ENCODE measurements around the gene SH3PXD2B. TPM values are rescaled to one million over a fixed set of nuclear protein-coding genes. Genes with fewer than 3 reads are reported as not detected.
"Not testable (repeated sequence)": the region's sequence is repeated elsewhere in the genome, so short reads cannot be mapped to it uniquely, and the experiment has no call there.

SH3PXD2B gene
- total RNA-seq, 1 experiment from 2014 or later: 12.9 TPM

DNA sequence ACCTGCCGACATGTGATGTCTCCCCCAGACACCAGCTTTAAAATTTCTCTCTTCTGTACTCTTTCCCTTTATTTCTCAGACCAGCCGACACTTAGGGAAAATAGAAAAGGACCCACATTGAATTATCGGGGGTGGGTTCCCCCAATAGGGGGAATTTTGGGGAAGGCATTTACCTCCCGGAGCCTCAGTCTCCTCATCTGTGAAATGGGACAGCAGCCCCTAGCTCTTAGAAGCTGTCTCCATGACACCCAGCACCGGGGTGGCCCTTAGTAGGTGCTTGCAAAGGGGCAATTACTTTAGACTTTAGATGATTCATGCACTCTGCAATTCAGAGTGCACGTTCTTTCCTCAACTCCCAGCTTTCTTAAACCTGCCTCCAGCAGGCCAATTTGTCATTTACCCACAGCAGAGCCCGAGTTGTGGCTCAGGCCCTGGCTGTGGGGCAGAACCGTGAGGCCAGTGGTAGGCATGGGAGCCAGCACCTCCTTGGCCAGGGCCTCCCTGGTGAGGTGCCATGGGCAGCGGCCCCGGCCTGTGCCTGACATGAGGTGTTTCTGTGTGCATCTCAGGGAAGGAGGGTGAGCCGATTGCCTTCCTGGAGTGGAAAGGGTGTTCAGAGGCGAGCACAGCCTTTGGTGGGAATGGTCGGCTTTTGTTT lies 51.7 kb downstream of the SH3PXD2B start:
- H3K27ac Mint-ChIP-seq (ENCODE audit: unreplicated experiment): no peak overlapping the region
- no peaks in the 10 kb centered on the region for H3K27me3 ChIP-seq (replicated peaks; ENCODE audit: control insufficient read depth, insufficient read depth, low read length)
- intact Hi-C loops (cut with micrococcal nuclease; ENCODE audit: unreplicated experiment): no loop called here
- BruUV-seq (replicated peaks): no TSS peak
- H3K36me3 Mint-ChIP-seq (ENCODE audit: insufficient read depth, unreplicated experiment): peaks cover 9% of the 10 kb centered on the region
- no peak overlapping the region for H3K4me3 ChIP-seq (ENCODE audit: low read depth, low read length)
- no peaks in the 10 kb centered on the region for H3K4me1 Mint-ChIP-seq (ENCODE audit: low read depth, unreplicated experiment)
- H3K36me3 ChIP-seq (ENCODE audit: control insufficient read depth, insufficient read depth, low read length): peaks cover 2% of the 10 kb centered on the region; the same call in 1 of the 2 replicates
- ChIA-PET POLR2A (no interaction called here), CTCF (no interaction called here)
- H3K9me3 Mint-ChIP-seq (ENCODE audit: unreplicated experiment): peaks cover 15% of the 10 kb centered on the region
- H3K4me3 Mint-ChIP-seq (ENCODE audit: unreplicated experiment): no peak overlapping the region
- TF ChIP-seq, protein P1, sequence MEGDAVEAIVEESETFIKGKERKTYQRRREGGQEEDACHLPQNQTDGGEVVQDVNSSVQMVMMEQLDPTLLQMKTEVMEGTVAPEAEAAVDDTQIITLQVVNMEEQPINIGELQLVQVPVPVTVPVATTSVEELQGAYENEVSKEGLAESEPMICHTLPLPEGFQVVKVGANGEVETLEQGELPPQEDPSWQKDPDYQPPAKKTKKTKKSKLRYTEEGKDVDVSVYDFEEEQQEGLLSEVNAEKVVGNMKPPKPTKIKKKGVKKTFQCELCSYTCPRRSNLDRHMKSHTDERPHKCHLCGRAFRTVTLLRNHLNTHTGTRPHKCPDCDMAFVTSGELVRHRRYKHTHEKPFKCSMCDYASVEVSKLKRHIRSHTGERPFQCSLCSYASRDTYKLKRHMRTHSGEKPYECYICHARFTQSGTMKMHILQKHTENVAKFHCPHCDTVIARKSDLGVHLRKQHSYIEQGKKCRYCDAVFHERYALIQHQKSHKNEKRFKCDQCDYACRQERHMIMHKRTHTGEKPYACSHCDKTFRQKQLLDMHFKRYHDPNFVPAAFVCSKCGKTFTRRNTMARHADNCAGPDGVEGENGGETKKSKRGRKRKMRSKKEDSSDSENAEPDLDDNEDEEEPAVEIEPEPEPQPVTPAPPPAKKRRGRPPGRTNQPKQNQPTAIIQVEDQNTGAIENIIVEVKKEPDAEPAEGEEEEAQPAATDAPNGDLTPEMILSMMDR (IDR thresholded peaks at IDR 0.05; ENCODE audit: insufficient read depth in 1 of 2, low read depth in 1 of 2, low read length in 1 of 2, severe bottlenecking in 1 of 2, unreplicated experiment in 1 of 2): no peak
- no peak for DNase-seq
- H3K27me3 Mint-ChIP-seq (ENCODE audit: insufficient read depth, unreplicated experiment): no peaks in the 10 kb centered on the region
- no peaks in the 10 kb centered on the region for H3K4me1 ChIP-seq
- H3K9me3 ChIP-seq: no peaks in the 10 kb centered on the region

DNA sequence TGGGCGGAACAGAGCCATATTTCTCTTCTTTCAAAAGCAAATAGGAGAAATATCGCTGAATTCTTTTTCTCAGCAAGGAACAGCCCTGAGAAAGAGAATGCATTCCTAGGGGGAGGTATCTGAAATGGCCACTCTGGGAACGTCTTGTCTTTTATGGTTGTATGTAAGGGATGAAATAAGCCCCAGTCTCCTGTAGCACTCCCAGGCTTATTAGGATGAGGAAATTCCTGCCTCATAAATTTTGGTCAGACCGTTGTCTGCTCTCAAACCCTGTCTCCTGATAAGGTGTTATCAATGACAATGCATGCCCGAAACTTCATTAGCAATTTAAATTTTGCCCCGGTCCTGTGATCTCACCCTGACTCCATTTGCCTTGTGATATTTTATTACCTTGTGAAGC lies 52.3 kb downstream of the SH3PXD2B start:
- H3K27ac Mint-ChIP-seq (ENCODE audit: unreplicated experiment); H3K4me3 Mint-ChIP-seq (ENCODE audit: unreplicated experiment); H3K9me3 ChIP-seq; H3K27me3 ChIP-seq (replicated peaks; ENCODE audit: control insufficient read depth, insufficient read depth, low read length); BruUV-seq (replicated peaks); DNase-seq; CTCF ChIA-PET; H3K36me3 ChIP-seq (ENCODE audit: control insufficient read depth, insufficient read depth, low read length); H3K4me3 ChIP-seq (ENCODE audit: low read depth, low read length); H3K27me3 Mint-ChIP-seq (ENCODE audit: insufficient read depth, unreplicated experiment); H3K4me1 Mint-ChIP-seq (ENCODE audit: low read depth, unreplicated experiment); POLR2A ChIA-PET; H3K4me1 ChIP-seq; intact Hi-C loops (cut with micrococcal nuclease; ENCODE audit: unreplicated experiment): not testable (repeated sequence)
- Mint-ChIP-seq H3K9me3 (ENCODE audit: unreplicated experiment) (peaks cover 15% of the 10 kb centered on the region), H3K36me3 (ENCODE audit: insufficient read depth, unreplicated experiment) (peaks cover 15% of the 10 kb centered on the region)

DNA sequence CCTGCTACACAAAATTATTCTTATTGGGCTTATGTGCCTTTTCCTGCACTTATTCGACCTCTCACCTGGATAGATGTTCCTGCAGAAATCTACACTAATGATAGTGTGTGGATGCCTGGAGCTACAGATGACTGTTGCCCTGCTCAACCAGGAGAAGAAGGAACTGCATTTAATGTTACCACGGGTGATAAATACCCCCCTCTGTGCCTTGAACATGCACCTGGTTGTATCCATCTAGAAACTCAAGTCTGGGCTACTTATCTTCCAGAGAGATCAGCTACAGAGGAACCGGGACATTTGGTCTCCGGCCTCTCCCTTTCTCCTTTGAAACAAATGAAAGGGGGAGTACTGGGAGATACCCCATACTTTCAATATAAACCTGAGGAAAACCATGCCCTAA lies 54.5 kb downstream of the SH3PXD2B start:
- DNase-seq: no peak
- TF ChIP-seq, protein P1 (IDR thresholded peaks at IDR 0.05; ENCODE audit: insufficient read depth in 1 of 2, low read depth in 1 of 2, low read length in 1 of 2, severe bottlenecking in 1 of 2, unreplicated experiment in 1 of 2): no peak
- ChIA-PET CTCF (no interaction called here), POLR2A (no interaction called here)
- Mint-ChIP-seq H3K4me3 (ENCODE audit: unreplicated experiment) (no peak overlapping the region), H3K27ac (ENCODE audit: unreplicated experiment) (no peak overlapping the region), H3K9me3 (ENCODE audit: unreplicated experiment) (peaks cover 28% of the 10 kb centered on the region), H3K4me1 (ENCODE audit: low read depth, unreplicated experiment) (no peaks in the 10 kb centered on the region), H3K36me3 (ENCODE audit: insufficient read depth, unreplicated experiment) (peaks cover 15% of the 10 kb centered on the region), H3K27me3 (ENCODE audit: insufficient read depth, unreplicated experiment) (no peaks in the 10 kb centered on the region)
- BruUV-seq (replicated peaks): no TSS peak
- H3K27me3 ChIP-seq (replicated peaks; ENCODE audit: control insufficient read depth, insufficient read depth, low read length): no peaks in the 10 kb centered on the region
- no peak overlapping the region for H3K4me3 ChIP-seq (ENCODE audit: low read depth, low read length)
- H3K9me3 ChIP-seq: peaks cover 11% of the 10 kb centered on the region
- peaks cover 2% of the 10 kb centered on the region; the same call in 1 of the 2 replicates for H3K36me3 ChIP-seq (ENCODE audit: control insufficient read depth, insufficient read depth, low read length)
- no peaks in the 10 kb centered on the region for H3K4me1 ChIP-seq
- intact Hi-C loops (cut with micrococcal nuclease; ENCODE audit: unreplicated experiment): no loop called here
